IPS DF 6.9 (cell line): ENCODE results near the gene RBM43.
"Not testable (repeated sequence)": the region's sequence is repeated elsewhere in the genome, so short reads cannot be mapped to it uniquely, and the experiment has no call there.

Experiments
- DNase-seq: peaks from one replicate; pipeline ENCODE4 v3.0.0-alpha.2; 2013; ENCODE audit warnings: low read depth, low spot score
- H3K27ac ChIP-seq: one replicate; pipeline ENCODE4 v1.5.1; 2013; ENCODE audit warnings: low read length, control low read depth
- H3K27me3 ChIP-seq: 2 replicates; pipeline ENCODE4 v1.6.1; 2013; ENCODE audit warnings: mild to moderate bottlenecking, low read length; ENCODE audit not compliant: control insufficient read depth, insufficient read depth
- H3K36me3 ChIP-seq: 2 replicates; pipeline ENCODE4 v1.6.1; 2013; ENCODE audit warnings: low read length; ENCODE audit not compliant: control insufficient read depth, insufficient read depth
- H3K4me1 ChIP-seq: 2 replicates; pipeline ENCODE4 v1.6.1; 2013; ENCODE audit warnings: low read length; ENCODE audit not compliant: control insufficient read depth, insufficient read depth
- H3K4me3 ChIP-seq: 2 replicates; pipeline ENCODE4 v1.5.1; 2013; ENCODE audit warnings: mild to moderate bottlenecking, low read length
- H3K9me3 ChIP-seq: 2 replicates; pipeline ENCODE4 v1.6.1; 2013; ENCODE audit warnings: low read length, inconsistent platforms; ENCODE audit not compliant: control insufficient read depth, insufficient read depth
- WGBS: extraction: QIAGEN DNeasy Blood & Tissue Kit; methylation state at CpG from one replicate; pipeline ENCODE4 v1.1.7; 2013; ENCODE audit warnings: mixed read lengths, missing lambda C conversion rate; ENCODE audit not compliant: insufficient read length, insufficient coverage; 5-methylcytosine and 5-hydroxymethylcytosine counted together

The RBM43 gene

DNA sequence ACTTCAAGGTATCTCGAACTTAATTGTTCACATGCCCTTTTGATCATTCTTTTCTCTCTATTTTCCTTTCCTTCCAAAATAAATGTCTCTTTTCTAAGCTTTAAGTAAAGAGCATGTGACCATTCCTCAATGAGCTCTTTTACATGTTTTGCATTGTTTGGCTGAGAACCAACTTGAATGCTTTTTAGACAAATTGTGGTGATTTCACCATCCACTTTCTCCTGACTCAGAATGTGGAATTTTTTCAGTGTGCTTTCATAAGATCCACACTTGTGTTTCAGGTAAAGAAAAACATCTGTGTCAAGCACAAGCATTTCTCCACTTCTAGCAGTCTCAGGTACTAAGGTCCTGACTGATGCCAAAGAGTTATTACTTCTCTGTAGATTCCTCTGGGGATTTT is 10.7 kb downstream of the RBM43 start:
- H3K9me3 ChIP-seq: no peaks in the 10 kb centered on the region
- no peaks in the 10 kb centered on the region; the same call in 1 of the 2 replicates for H3K36me3 ChIP-seq
- no peaks in the 10 kb centered on the region for H3K27me3 ChIP-seq
- H3K4me3 ChIP-seq: no peak overlapping the region
- DNase-seq: no peak
- no CpG with 5 or more reads among the region's 1 CpG for WGBS
- no peaks in the 10 kb centered on the region for H3K4me1 ChIP-seq
- H3K27ac ChIP-seq: no peak overlapping the region

- Histone ChIP-seq H3K9me3 (no peaks in the 10 kb centered on the region), H3K36me3 (no peaks in the 10 kb centered on the region), H3K27ac (no peak overlapping the region), H3K27me3 (no peaks in the 10 kb centered on the region), H3K4me1 (no peaks in the 10 kb centered on the region), H3K4me3 (no peak overlapping the region)
- DNase-seq: no peak
Observed at GRCh38 chr2:151247432-151247831, 14.2 kb downstream of the RBM43 start.

DNA sequence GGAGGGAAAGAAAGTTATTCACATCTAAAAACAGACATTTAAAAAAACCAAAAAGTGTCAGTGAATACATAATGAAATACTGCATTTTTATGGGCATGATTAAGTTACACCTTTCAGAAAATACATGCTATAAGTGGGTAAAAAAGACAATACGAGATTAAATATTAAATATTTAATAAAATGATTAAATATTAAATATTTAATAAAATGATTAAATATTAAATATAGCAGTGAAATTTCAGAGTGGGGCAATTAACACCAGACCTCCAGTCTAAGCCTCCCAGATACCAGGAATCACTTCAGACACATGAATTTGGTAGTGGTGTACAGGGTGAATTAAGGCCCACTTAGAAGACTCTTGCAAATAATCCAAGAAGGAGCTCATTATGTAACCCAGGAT is 15.5 kb downstream of the RBM43 start:
- WGBS: no CpG with 5 or more reads among the region's 1 CpG
- Histone ChIP-seq H3K4me3 (no peak overlapping the region), H3K9me3 (no peaks in the 10 kb centered on the region), H3K27me3 (no peaks in the 10 kb centered on the region), H3K36me3 (no peaks in the 10 kb centered on the region), H3K27ac (no peak overlapping the region), H3K4me1 (no peaks in the 10 kb centered on the region)
- no peak for DNase-seq

DNA sequence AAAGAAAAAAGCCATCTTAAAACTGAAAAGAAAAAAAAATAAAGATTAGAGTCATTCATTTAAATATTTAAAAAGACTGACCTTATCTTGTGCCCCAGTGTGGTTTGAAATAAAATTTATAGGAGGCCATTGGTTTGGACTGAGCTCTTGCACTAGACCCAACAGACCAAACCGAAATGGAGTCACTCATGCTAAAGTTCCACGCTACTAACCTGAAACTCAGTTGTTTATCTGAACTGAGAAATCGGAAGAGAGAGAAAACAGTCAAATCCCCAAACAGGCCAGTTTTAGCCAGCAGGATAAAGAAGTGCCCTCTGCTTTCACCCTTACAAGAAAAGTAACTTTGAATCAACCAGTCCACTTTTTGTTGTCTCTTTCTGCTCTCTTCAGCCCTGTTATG is 18.2 kb downstream of the RBM43 start:
- no peaks in the 10 kb centered on the region for H3K9me3 ChIP-seq
- WGBS: no CpG with 5 or more reads among the region's 3 CpGs
- H3K27ac ChIP-seq: no peak overlapping the region
- H3K36me3 ChIP-seq: no peaks in the 10 kb centered on the region
- DNase-seq: no peak
- no peaks in the 10 kb centered on the region for H3K27me3 ChIP-seq
- H3K4me3 ChIP-seq: no peak overlapping the region
- no peaks in the 10 kb centered on the region for H3K4me1 ChIP-seq

GRCh38 chr2:151241224-151241623 is 20.4 kb downstream of the RBM43 start:
- Histone ChIP-seq H3K4me1 (no peaks in the 10 kb centered on the region), H3K27me3 (no peaks in the 10 kb centered on the region), H3K4me3 (no peak overlapping the region), H3K36me3 (no peaks in the 10 kb centered on the region), H3K27ac (no peak overlapping the region), H3K9me3 (no peaks in the 10 kb centered on the region)
- no CpG with 5 or more reads among the region's 3 CpGs for WGBS
- no peak for DNase-seq

GRCh38 chr2:151240433-151240832 is 21.2 kb downstream of the RBM43 start:
- no peaks in the 10 kb centered on the region for H3K4me1 ChIP-seq
- no peaks in the 10 kb centered on the region for H3K27me3 ChIP-seq
- no peak for DNase-seq
- WGBS: no CpG with 5 or more reads among the region's 1 CpG
- no peaks in the 10 kb centered on the region for H3K9me3 ChIP-seq
- H3K36me3 ChIP-seq: no peaks in the 10 kb centered on the region
- no peak overlapping the region for H3K27ac ChIP-seq
- H3K4me3 ChIP-seq: no peak overlapping the region

DNA sequence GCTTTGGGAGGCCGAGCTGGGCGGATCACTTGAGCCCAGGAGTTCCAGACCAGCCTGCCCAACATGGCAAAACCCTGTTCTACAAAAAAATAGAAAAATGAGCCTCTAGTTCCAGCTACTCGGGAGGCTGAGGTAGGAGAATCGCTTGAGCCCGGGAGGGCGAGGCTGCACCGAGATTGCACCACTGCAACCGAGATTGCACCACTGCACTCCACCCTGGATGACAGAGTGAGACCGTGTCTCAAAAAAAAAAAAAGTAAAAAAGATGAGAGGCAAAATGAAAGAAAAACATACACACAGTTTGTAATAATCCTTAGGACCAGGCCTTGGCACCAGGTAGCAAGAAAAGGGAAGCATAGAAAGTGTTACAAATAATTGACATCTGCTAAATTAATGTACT is 22.0 kb downstream of the RBM43 start:
- no CpG with 5 or more reads among the region's 9 CpGs for WGBS
- no peak for DNase-seq
- no peaks in the 10 kb centered on the region for H3K27me3 ChIP-seq

DNA sequence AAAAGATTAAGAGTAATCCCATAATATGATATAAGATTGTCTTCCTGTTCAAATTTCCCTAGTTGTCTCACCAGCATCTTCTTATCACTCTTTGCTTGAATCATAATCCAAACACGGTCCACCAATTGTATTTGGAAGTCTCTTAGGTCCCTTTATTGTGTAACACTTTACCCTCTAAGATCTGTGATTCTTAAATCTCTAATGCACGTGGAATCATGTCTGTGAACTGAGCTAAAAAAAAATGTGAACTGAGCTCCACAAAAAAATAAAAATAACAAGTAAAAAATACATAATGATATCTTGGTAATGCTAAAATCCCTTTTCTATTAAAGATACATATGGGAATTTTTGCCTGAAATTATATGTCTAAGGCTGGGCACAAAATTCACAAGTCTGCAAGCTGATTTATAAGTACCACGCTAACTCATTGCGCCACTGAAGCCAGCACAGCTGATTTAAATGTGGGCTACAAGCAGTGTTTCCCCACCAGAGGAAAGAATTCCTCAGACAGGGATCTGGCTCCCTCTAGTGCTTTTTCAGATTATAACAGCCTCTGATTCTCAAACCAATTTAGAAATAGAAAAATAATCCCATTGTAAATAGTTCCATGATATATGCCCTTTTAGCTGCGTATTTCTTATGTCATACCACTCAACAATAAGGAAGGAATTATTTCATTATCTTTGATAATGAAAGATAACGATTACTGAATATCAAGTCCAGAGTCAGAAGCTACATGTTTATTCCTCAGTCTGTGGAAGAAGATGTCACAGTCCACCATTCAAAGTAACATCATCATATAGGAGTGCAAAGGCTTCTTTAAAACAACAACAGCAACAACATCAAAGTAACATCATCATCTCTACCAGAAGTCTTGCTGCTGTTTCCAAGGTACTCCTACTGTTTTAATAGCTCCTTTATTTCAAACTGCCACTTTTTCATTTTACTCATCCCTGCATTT is 22.9 kb downstream of the RBM43 start:
- Histone ChIP-seq H3K4me1 (no peaks in the 10 kb centered on the region), H3K9me3 (no peaks in the 10 kb centered on the region), H3K27me3 (no peaks in the 10 kb centered on the region), H3K4me3 (no peak overlapping the region), H3K36me3 (no peaks in the 10 kb centered on the region), H3K27ac (no peak overlapping the region)
- no peak for DNase-seq
- no CpG with 5 or more reads among the region's 6 CpGs for WGBS

More for the DNA sequence above, 22.0 kb downstream of the RBM43 start:
- Histone ChIP-seq H3K36me3 (no peaks in the 10 kb centered on the region), H3K9me3 (no peaks in the 10 kb centered on the region), H3K4me3 (no peak overlapping the region), H3K4me1 (no peaks in the 10 kb centered on the region), H3K27ac (no peak overlapping the region)

DNA sequence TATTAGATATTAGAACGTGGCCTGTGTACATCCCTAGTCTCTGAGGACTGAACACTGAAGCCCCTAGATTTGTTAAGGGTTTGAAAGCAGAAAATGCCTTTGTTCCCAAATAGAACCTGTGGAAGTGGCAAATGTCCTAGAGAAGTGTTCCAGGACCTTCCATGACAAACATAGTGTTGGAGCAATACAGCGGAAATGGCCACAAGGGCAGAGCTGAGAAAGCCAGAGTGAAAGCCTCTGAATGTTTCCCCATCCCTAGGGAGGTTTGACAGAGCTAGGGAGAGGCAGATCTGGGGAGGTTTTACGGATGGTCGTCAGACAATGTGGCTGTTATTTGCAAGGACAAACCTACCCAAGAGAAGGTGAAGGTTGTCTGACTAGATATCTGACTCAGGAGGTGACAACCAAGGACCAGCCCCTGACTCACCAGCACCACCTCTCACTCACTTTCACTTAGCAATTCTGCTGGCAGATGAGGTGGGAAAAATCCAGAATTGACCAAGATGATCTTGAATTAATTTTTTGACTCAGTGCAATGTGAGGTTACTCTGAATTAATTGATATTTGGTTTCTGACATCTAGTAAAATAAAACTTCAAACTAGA is 24.1 kb downstream of the RBM43 start:
- WGBS: no CpG with 5 or more reads among the region's 4 CpGs
- no peak for DNase-seq
- H3K27me3 ChIP-seq: no peaks in the 10 kb centered on the region
- no peaks in the 10 kb centered on the region for H3K9me3 ChIP-seq
- H3K27ac ChIP-seq: no peak overlapping the region
- H3K4me1 ChIP-seq: no peaks in the 10 kb centered on the region
- H3K4me3 ChIP-seq: no peak overlapping the region
- no peaks in the 10 kb centered on the region for H3K36me3 ChIP-seq

DNA sequence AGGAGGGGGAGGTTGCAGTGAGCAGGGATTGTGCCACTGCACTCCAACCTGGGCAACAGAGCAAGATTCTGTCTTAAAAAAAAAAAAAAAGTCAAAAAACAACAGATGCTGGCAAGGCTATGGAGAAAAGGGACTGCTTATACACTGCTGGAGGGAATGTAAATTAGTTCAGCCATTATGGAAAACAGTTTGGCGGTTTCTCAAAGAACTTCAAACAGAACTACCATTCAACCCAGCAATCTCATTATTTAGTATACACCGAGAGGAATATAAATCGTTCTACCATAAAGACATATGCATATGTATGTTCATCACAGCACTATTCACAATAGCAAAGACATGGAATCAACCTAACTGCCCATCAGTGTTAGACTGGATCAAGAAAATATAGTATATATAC is 27.9 kb downstream of the RBM43 start:
- not testable (repeated sequence) for H3K9me3 ChIP-seq, H3K36me3 ChIP-seq, H3K4me3 ChIP-seq, DNase-seq, H3K27ac ChIP-seq, H3K27me3 ChIP-seq, H3K4me1 ChIP-seq
- no CpG with 5 or more reads among the region's 3 CpGs for WGBS

GRCh38 chr2:151233288-151233687 is 28.4 kb downstream of the RBM43 start:
- not testable (repeated sequence) for H3K9me3 ChIP-seq, H3K4me3 ChIP-seq, H3K27me3 ChIP-seq, DNase-seq, H3K36me3 ChIP-seq, H3K4me1 ChIP-seq, H3K27ac ChIP-seq
- no CpG with 5 or more reads among the region's 2 CpGs for WGBS
